ENCODE data around the gene SLC6A7.

Gene SLC6A7

GRCh38 chr5:150163547-150164059, 26.3 kb upstream of the SLC6A7 start:
- Histone ChIP-seq H3K4me3 (ENCODE audit: insufficient read depth, low read depth, low read length) (no peak overlapping the region), H3K36me3 (ENCODE audit: control insufficient read depth, insufficient read depth, low read length) (no peaks in the 10 kb centered on the region), H3K4me1 (ENCODE audit: control insufficient read depth, insufficient read depth, low read length) (peaks cover 25% of the 10 kb centered on the region), H3K27me3 (ENCODE audit: control insufficient read depth, insufficient read depth, low read length, poor library complexity, severe bottlenecking) (peaks cover 51% of the 10 kb centered on the region), H3K9me3 (ENCODE audit: control insufficient read depth, low read length) (no peaks in the 10 kb centered on the region), H3K27ac (ENCODE audit: insufficient read depth, low read depth, low read length, poor library complexity, severe bottlenecking) (no peak overlapping the region)
- 62 to 63% methylated on average over 13 of the region's 13 CpGs for WGBS, 2 experiments

- peaks cover 25% of the 10 kb centered on the region for H3K4me1 ChIP-seq (ENCODE audit: control insufficient read depth, insufficient read depth, low read length)
- H3K36me3 ChIP-seq (ENCODE audit: control insufficient read depth, insufficient read depth, low read length) = no peaks in the 10 kb centered on the region
- no peak overlapping the region for H3K27ac ChIP-seq (ENCODE audit: insufficient read depth, low read depth, low read length, poor library complexity, severe bottlenecking)
- no peaks in the 10 kb centered on the region for H3K9me3 ChIP-seq (ENCODE audit: control insufficient read depth, low read length)
- H3K4me3 ChIP-seq (ENCODE audit: insufficient read depth, low read depth, low read length) = no peak overlapping the region
- 83 to 87% methylated on average over 6 of the region's 6 CpGs for WGBS, 2 experiments
- H3K27me3 ChIP-seq (ENCODE audit: control insufficient read depth, insufficient read depth, low read length, poor library complexity, severe bottlenecking) = peaks cover 59% of the 10 kb centered on the region
These were observed 25.5 kb upstream of the SLC6A7 start for GRCh38 chr5:150164211-150164980.

GRCh38 chr5:150166037-150166649, 23.7 kb upstream of the SLC6A7 start:
- WGBS, 2 experiments = 7 to 8% methylated on average over 27 of the region's 27 CpGs
- no peaks in the 10 kb centered on the region for H3K36me3 ChIP-seq (ENCODE audit: control insufficient read depth, insufficient read depth, low read length)
- H3K9me3 ChIP-seq (ENCODE audit: control insufficient read depth, low read length) = no peaks in the 10 kb centered on the region
- H3K27ac ChIP-seq (ENCODE audit: insufficient read depth, low read depth, low read length, poor library complexity, severe bottlenecking) = no peak overlapping the region
- H3K4me1 ChIP-seq (ENCODE audit: control insufficient read depth, insufficient read depth, low read length) = peaks cover 18% of the 10 kb centered on the region
- H3K27me3 ChIP-seq (ENCODE audit: control insufficient read depth, insufficient read depth, low read length, poor library complexity, severe bottlenecking) = peaks cover 77% of the 10 kb centered on the region
- H3K4me3 ChIP-seq (ENCODE audit: insufficient read depth, low read depth, low read length) = no peak overlapping the region

GRCh38 chr5:150166650-150167511, 23.0 kb upstream of the SLC6A7 start, which contains the start of gene CDX1:
Gene CDX1, plus strand, starts transcription at chr5:150166778. Its CDS starts 99 bp downstream, at chr5:150166877.
- no peaks in the 10 kb centered on the region for H3K9me3 ChIP-seq (ENCODE audit: control insufficient read depth, low read length)
- no peaks in the 10 kb centered on the region for H3K36me3 ChIP-seq (ENCODE audit: control insufficient read depth, insufficient read depth, low read length)
- H3K27me3 ChIP-seq (ENCODE audit: control insufficient read depth, insufficient read depth, low read length, poor library complexity, severe bottlenecking) = peaks cover 77% of the 10 kb centered on the region
- no peak within 1 kb of the TSS for H3K27ac ChIP-seq (ENCODE audit: insufficient read depth, low read depth, low read length, poor library complexity, severe bottlenecking)
- 3 to 4% methylated on average over 93 of the region's 93 CpGs for WGBS, 2 experiments
- no peak within 1 kb of the TSS for H3K4me3 ChIP-seq (ENCODE audit: insufficient read depth, low read depth, low read length)
- H3K4me1 ChIP-seq (ENCODE audit: control insufficient read depth, insufficient read depth, low read length) = peaks cover 16% of the 10 kb centered on the region

GRCh38 chr5:150167512-150167850, 22.4 kb upstream of the SLC6A7 start:
- no peak overlapping the region for H3K27ac ChIP-seq (ENCODE audit: insufficient read depth, low read depth, low read length, poor library complexity, severe bottlenecking)
- H3K27me3 ChIP-seq (ENCODE audit: control insufficient read depth, insufficient read depth, low read length, poor library complexity, severe bottlenecking) = peaks cover 77% of the 10 kb centered on the region
- H3K4me1 ChIP-seq (ENCODE audit: control insufficient read depth, insufficient read depth, low read length) = peaks cover 16% of the 10 kb centered on the region
- no peak overlapping the region for H3K4me3 ChIP-seq (ENCODE audit: insufficient read depth, low read depth, low read length)
- H3K36me3 ChIP-seq (ENCODE audit: control insufficient read depth, insufficient read depth, low read length) = no peaks in the 10 kb centered on the region
- 5 to 9% methylated on average over 15 of the region's 15 CpGs for WGBS, 2 experiments
- H3K9me3 ChIP-seq (ENCODE audit: control insufficient read depth, low read length) = no peaks in the 10 kb centered on the region

GRCh38 chr5:150167908-150168307, 22.0 kb upstream of the SLC6A7 start:
- H3K36me3 ChIP-seq (ENCODE audit: control insufficient read depth, insufficient read depth, low read length) = no peaks in the 10 kb centered on the region
- H3K4me3 ChIP-seq (ENCODE audit: insufficient read depth, low read depth, low read length) = no peak overlapping the region
- peaks cover 19% of the 10 kb centered on the region for H3K4me1 ChIP-seq (ENCODE audit: control insufficient read depth, insufficient read depth, low read length)
- H3K27me3 ChIP-seq (ENCODE audit: control insufficient read depth, insufficient read depth, low read length, poor library complexity, severe bottlenecking) = peaks cover 77% of the 10 kb centered on the region
- H3K9me3 ChIP-seq (ENCODE audit: control insufficient read depth, low read length) = no peaks in the 10 kb centered on the region
- 29 to 31% methylated on average over 14 of the region's 14 CpGs for WGBS, 2 experiments
- H3K27ac ChIP-seq (ENCODE audit: insufficient read depth, low read depth, low read length, poor library complexity, severe bottlenecking) = no peak overlapping the region

GRCh38 chr5:150168864-150169263, 21.0 kb upstream of the SLC6A7 start:
- Histone ChIP-seq H3K27ac (ENCODE audit: insufficient read depth, low read depth, low read length, poor library complexity, severe bottlenecking) (no peak overlapping the region), H3K4me3 (ENCODE audit: insufficient read depth, low read depth, low read length) (no peak overlapping the region), H3K4me1 (ENCODE audit: control insufficient read depth, insufficient read depth, low read length) (peaks cover 17% of the 10 kb centered on the region), H3K27me3 (ENCODE audit: control insufficient read depth, insufficient read depth, low read length, poor library complexity, severe bottlenecking) (peaks cover 71% of the 10 kb centered on the region), H3K36me3 (ENCODE audit: control insufficient read depth, insufficient read depth, low read length) (no peaks in the 10 kb centered on the region), H3K9me3 (ENCODE audit: control insufficient read depth, low read length) (no peaks in the 10 kb centered on the region)
- WGBS, 2 experiments = 82 to 90% methylated on average over 3 of the region's 3 CpGs

- H3K27ac ChIP-seq (ENCODE audit: insufficient read depth, low read depth, low read length, poor library complexity, severe bottlenecking) = no peak overlapping the region
- H3K9me3 ChIP-seq (ENCODE audit: control insufficient read depth, low read length) = no peaks in the 10 kb centered on the region
- no peak overlapping the region for H3K4me3 ChIP-seq (ENCODE audit: insufficient read depth, low read depth, low read length)
- H3K36me3 ChIP-seq (ENCODE audit: control insufficient read depth, insufficient read depth, low read length) = no peaks in the 10 kb centered on the region
- H3K4me1 ChIP-seq (ENCODE audit: control insufficient read depth, insufficient read depth, low read length) = peaks cover 15% of the 10 kb centered on the region
- WGBS, 2 experiments = 87 to 94% methylated on average over 1 of the region's 1 CpG
- peaks cover 40% of the 10 kb centered on the region for H3K27me3 ChIP-seq (ENCODE audit: control insufficient read depth, insufficient read depth, low read length, poor library complexity, severe bottlenecking)
These were observed 17.7 kb upstream of the SLC6A7 start for GRCh38 chr5:150172145-150172544.

GRCh38 chr5:150172556-150172955, 17.3 kb upstream of the SLC6A7 start:
- H3K27me3 ChIP-seq (ENCODE audit: control insufficient read depth, insufficient read depth, low read length, poor library complexity, severe bottlenecking) = peaks cover 36% of the 10 kb centered on the region
- WGBS, 2 experiments = 78 to 80% methylated on average over 4 of the region's 4 CpGs
- H3K9me3 ChIP-seq (ENCODE audit: control insufficient read depth, low read length) = no peaks in the 10 kb centered on the region
- no peak overlapping the region for H3K4me3 ChIP-seq (ENCODE audit: insufficient read depth, low read depth, low read length)
- no peak overlapping the region for H3K27ac ChIP-seq (ENCODE audit: insufficient read depth, low read depth, low read length, poor library complexity, severe bottlenecking)
- H3K4me1 ChIP-seq (ENCODE audit: control insufficient read depth, insufficient read depth, low read length) = peaks cover 11% of the 10 kb centered on the region
- H3K36me3 ChIP-seq (ENCODE audit: control insufficient read depth, insufficient read depth, low read length) = no peaks in the 10 kb centered on the region

GRCh38 chr5:150173161-150173560, 16.7 kb upstream of the SLC6A7 start:
- peaks cover 9% of the 10 kb centered on the region for H3K4me1 ChIP-seq (ENCODE audit: control insufficient read depth, insufficient read depth, low read length)
- no peaks in the 10 kb centered on the region for H3K9me3 ChIP-seq (ENCODE audit: control insufficient read depth, low read length)
- H3K36me3 ChIP-seq (ENCODE audit: control insufficient read depth, insufficient read depth, low read length) = no peaks in the 10 kb centered on the region
- WGBS, 2 experiments = 66 to 84% methylated on average over 3 of the region's 3 CpGs
- no peak overlapping the region for H3K27ac ChIP-seq (ENCODE audit: insufficient read depth, low read depth, low read length, poor library complexity, severe bottlenecking)
- H3K4me3 ChIP-seq (ENCODE audit: insufficient read depth, low read depth, low read length) = no peak overlapping the region
- peaks cover 30% of the 10 kb centered on the region for H3K27me3 ChIP-seq (ENCODE audit: control insufficient read depth, insufficient read depth, low read length, poor library complexity, severe bottlenecking)

All from ectodermal cell (in vitro differentiated cells).